PC-3 (cell line): ENCODE data around the gene TMEM41B.

Experiments used
- CTCF ChIP-seq: fragments of 300-600 bp; sonication (generic); conservative IDR thresholded peaks from 2 replicates; pipeline ENCODE4 v1.5.1; 2017; ENCODE audit warnings: antibody characterized with exemption, low read depth, mild to moderate bottlenecking, low read length
- EZH2 ChIP-seq: fragments of 300-600 bp; sonication (generic); IDR thresholded peaks from one replicate; pipeline ENCODE4 v1.6.1; 2017; ENCODE audit warnings: antibody characterized with exemption, mild to moderate bottlenecking, low read length; ENCODE audit not compliant: unreplicated experiment

DNA sequence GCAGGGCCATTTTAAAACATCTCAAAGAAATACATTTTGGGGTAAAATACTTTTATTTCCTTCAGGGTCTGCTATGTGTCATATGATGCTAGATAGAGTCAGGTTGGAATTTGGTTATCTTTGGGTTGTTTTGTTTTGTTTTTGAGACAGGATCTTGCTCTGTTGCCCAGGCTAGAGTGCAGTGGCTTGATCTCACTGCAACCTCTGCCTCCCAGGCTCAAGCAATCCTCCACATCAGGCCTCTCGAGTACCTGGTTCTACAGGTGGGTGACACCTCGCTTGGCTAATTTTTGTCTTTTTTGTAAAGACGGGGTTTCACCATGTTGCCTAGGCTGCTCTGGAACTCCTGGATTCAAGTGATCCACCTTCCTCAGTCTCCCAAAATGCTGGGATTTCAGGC, 66.5 kb downstream of the TMEM41B start:
- TF ChIP-seq CTCF (no peak), EZH2 (no peak)
